Esophagus (tissue), 2 donors: Measurements from ENCODE around the gene PHLDA3. TPM values are rescaled to one million over a fixed set of nuclear protein-coding genes. Genes with fewer than 3 reads are reported as not detected.

Source experiments
- H3K27ac ChIP-seq, 2 donors: one replicate each; pipeline ENCODE4 v1.5.1; 2013; ENCODE audit warnings: low read depth in 2 of 2, mild to moderate bottlenecking in 2 of 2, inconsistent platforms in 1 of 2, low read length in 1 of 2, moderate library complexity in 1 of 2
- H3K27me3 ChIP-seq, 2 donors: one replicate each; pipeline ENCODE4 v1.6.1; 2013; ENCODE audit warnings: low read length in 2 of 2, control low read depth in 1 of 2, mild to moderate bottlenecking in 1 of 2; ENCODE audit not compliant: insufficient read depth in 2 of 2, control insufficient read depth in 1 of 2
- H3K36me3 ChIP-seq, 2 donors: one replicate each; pipeline ENCODE4 v1.6.1; 2013; ENCODE audit warnings: low read length in 1 of 2; ENCODE audit not compliant: control insufficient read depth in 2 of 2, insufficient read depth in 2 of 2
- H3K4me1 ChIP-seq, 2 donors: one replicate each; pipeline ENCODE4 v1.6.1; 2013; ENCODE audit warnings: low read length in 1 of 2; ENCODE audit not compliant: control insufficient read depth in 2 of 2, insufficient read depth in 2 of 2
- H3K4me3 ChIP-seq, 2 donors: one replicate each; pipeline ENCODE4 v1.5.1; 2013; ENCODE audit warnings: low read length in 2 of 2, mild to moderate bottlenecking in 2 of 2, low read depth in 1 of 2, moderate library complexity in 1 of 2
- H3K9me3 ChIP-seq, 2 donors: one replicate each; pipeline ENCODE4 v1.6.1; 2013; ENCODE audit warnings: mild to moderate bottlenecking in 2 of 2, low read depth in 1 of 2, low read length in 1 of 2, moderate library complexity in 1 of 2; ENCODE audit not compliant: control insufficient read depth in 2 of 2, insufficient read depth in 1 of 2
- WGBS, 2 donors: extraction: QIAGEN DNeasy Blood & Tissue Kit; methylation state at CpG; one replicate each; pipeline ENCODE4 v1.1.7; 2013; 5-methylcytosine and 5-hydroxymethylcytosine counted together
- polyA plus RNA-seq, 2 donors: library from polyadenylated mRNA; stranded (reverse); fragments of 200-250 nt; gene quantifications; one replicate each; pipeline ENCODE4 v1.2.3, GENCODE V29; 2013
- donor health status: healthy with polysubstance abuse.
- donor health status: Bipolar disorder and iron deficiency.

Gene PHLDA3
- polyA plus RNA-seq, 2 donors, result 40.4 to 76.9 TPM

- Histone ChIP-seq H3K9me3 (no peaks in the 10 kb centered on the region), H3K4me1 (peaks cover 17 to 28% of the 10 kb centered on the region in 2 donors), H3K4me3 (peak overlapping the region in 1 of 2 donors; percentile 38)
Measured at GRCh38 chr1:201504179-201504631, 35.2 kb upstream of the PHLDA3 start.

GRCh38 chr1:201503397-201504176 is 34.6 kb upstream of the PHLDA3 start:
- H3K4me3 ChIP-seq, result peak overlapping the region in 1 of 2 donors; percentile 38
- 29 to 40% methylated on average over 13 of the region's 13 CpGs for WGBS, 2 donors
- peak overlapping the region; percentile 85 to 90 for H3K27ac ChIP-seq
- no peaks in the 10 kb centered on the region for H3K9me3 ChIP-seq
- peaks cover 17 to 30% of the 10 kb centered on the region in 2 donors for H3K4me1 ChIP-seq
- peaks cover 4% of the 10 kb centered on the region in 2 donors for H3K36me3 ChIP-seq
- H3K27me3 ChIP-seq, result no peaks in the 10 kb centered on the region

More at GRCh38 chr1:201504179-201504631, 35.2 kb upstream of the PHLDA3 start:
- WGBS, 2 donors, result 39 to 49% methylated on average over 3 of the region's 3 CpGs
- peak overlapping the region; percentile 85 to 97 for H3K27ac ChIP-seq
- H3K36me3 ChIP-seq, result peaks cover 0 to under 1% of the 10 kb centered on the region in 2 donors
- H3K27me3 ChIP-seq, result no peaks in the 10 kb centered on the region

GRCh38 chr1:201502511-201502857 is 33.5 kb upstream of the PHLDA3 start:
- H3K27ac ChIP-seq, result peak overlapping the region; percentile 18 to 91
- WGBS, 2 donors, result 66 to 73% methylated on average over 3 of the region's 3 CpGs
- H3K36me3 ChIP-seq, result peaks cover 4 to 7% of the 10 kb centered on the region in 2 donors
- H3K27me3 ChIP-seq, result no peaks in the 10 kb centered on the region
- H3K9me3 ChIP-seq, result no peaks in the 10 kb centered on the region
- no peak overlapping the region for H3K4me3 ChIP-seq
- peaks cover 13 to 34% of the 10 kb centered on the region in 2 donors for H3K4me1 ChIP-seq

- 56 to 67% methylated on average over 10 of the region's 10 CpGs for WGBS, 2 donors
- Histone ChIP-seq H3K27me3 (no peaks in the 10 kb centered on the region), H3K36me3 (peaks cover 4 to 7% of the 10 kb centered on the region in 2 donors), H3K9me3 (no peaks in the 10 kb centered on the region), H3K4me1 (peaks cover 12 to 30% of the 10 kb centered on the region in 2 donors), H3K27ac (peak overlapping the region; percentile 81 to 91), H3K4me3 (no peak overlapping the region)
Measured at GRCh38 chr1:201501812-201502510, 33.0 kb upstream of the PHLDA3 start.

GRCh38 chr1:201501144-201501543 is 32.2 kb upstream of the PHLDA3 start:
- Histone ChIP-seq H3K4me3 (no peak overlapping the region), H3K4me1 (peaks cover 12 to 33% of the 10 kb centered on the region in 2 donors), H3K27me3 (no peaks in the 10 kb centered on the region), H3K36me3 (peaks cover 4 to 7% of the 10 kb centered on the region in 2 donors), H3K27ac (peak overlapping the region; percentile 81 to 91), H3K9me3 (no peaks in the 10 kb centered on the region)
- WGBS, 2 donors, result 68 to 78% methylated on average over 8 of the region's 8 CpGs

GRCh38 chr1:201500670-201501120 is 31.7 kb upstream of the PHLDA3 start:
- Histone ChIP-seq H3K27me3 (no peaks in the 10 kb centered on the region), H3K4me1 (peaks cover 12 to 33% of the 10 kb centered on the region in 2 donors), H3K27ac (peak overlapping the region; percentile 81 to 91), H3K4me3 (no peak overlapping the region), H3K9me3 (no peaks in the 10 kb centered on the region), H3K36me3 (peaks cover 4 to 7% of the 10 kb centered on the region in 2 donors)
- 37 to 40% methylated on average over 4 of the region's 4 CpGs for WGBS, 2 donors

- Histone ChIP-seq H3K27me3 (no peaks in the 10 kb centered on the region), H3K36me3 (peaks cover 7 to 10% of the 10 kb centered on the region in 2 donors), H3K4me3 (no peak overlapping the region), H3K9me3 (no peaks in the 10 kb centered on the region), H3K4me1 (peaks cover 12 to 29% of the 10 kb centered on the region in 2 donors), H3K27ac (peak overlapping the region; percentile 81 to 91)
- 44 to 61% methylated on average over 8 of the region's 8 CpGs for WGBS, 2 donors
Measured at GRCh38 chr1:201499795-201500669, 31.0 kb upstream of the PHLDA3 start.

- Histone ChIP-seq H3K4me3 (no peak overlapping the region), H3K27ac (peak overlapping the region; percentile 45 to 86), H3K27me3 (no peaks in the 10 kb centered on the region), H3K36me3 (peaks cover 10% of the 10 kb centered on the region in 2 donors), H3K4me1 (peaks cover 16 to 32% of the 10 kb centered on the region in 2 donors), H3K9me3 (no peaks in the 10 kb centered on the region)
- WGBS, 2 donors, result 79 to 85% methylated on average over 3 of the region's 3 CpGs
Measured at GRCh38 chr1:201499191-201499590, 30.2 kb upstream of the PHLDA3 start.

GRCh38 chr1:201498621-201499020 is 29.6 kb upstream of the PHLDA3 start:
- WGBS, 2 donors, result 78 to 80% methylated on average over 8 of the region's 8 CpGs
- peaks cover 21 to 37% of the 10 kb centered on the region in 2 donors for H3K4me1 ChIP-seq
- peak overlapping the region; percentile 45 to 86 for H3K27ac ChIP-seq
- no peak overlapping the region for H3K4me3 ChIP-seq
- H3K36me3 ChIP-seq, result peaks cover 10 to 13% of the 10 kb centered on the region in 2 donors
- no peaks in the 10 kb centered on the region for H3K27me3 ChIP-seq
- H3K9me3 ChIP-seq, result no peaks in the 10 kb centered on the region
